Epithelial cell of esophagus (primary cell): Measurements from ENCODE around the gene JAKMIP3.

ENCODE experiments used
- DNase-seq: peaks from one replicate; pipeline ENCODE4 v3.0.0; 2010; ENCODE audit warnings: low read depth
- H3K4me3 ChIP-seq: 2 replicates; pipeline ENCODE4 v1.5.1; 2011; ENCODE audit warnings: mild to moderate bottlenecking, low read length, control low read depth
- CTCF ChIP-seq: IDR thresholded peaks from 2 replicates; pipeline ENCODE4 v1.5.1; 2011; ENCODE audit warnings: low read depth, mild to moderate bottlenecking, low read length, control low read depth, inconsistent platforms; ENCODE audit not compliant: insufficient read depth; ENCODE audit errors: missing control alignments

JAKMIP3 gene

GRCh38 chr10:132105302-132105995 is 39.7 kb downstream of the JAKMIP3 start:
- H3K4me3 ChIP-seq = no peak overlapping the region
- DNase-seq = no peak
- no peak for TF ChIP-seq CTCF

- no peak for DNase-seq
- H3K4me3 ChIP-seq = no peak overlapping the region
- no peak for TF ChIP-seq CTCF
These were observed 40.7 kb downstream of the JAKMIP3 start for GRCh38 chr10:132106431-132106830.

- no peak for DNase-seq
- no peak overlapping the region for H3K4me3 ChIP-seq
- no peak for TF ChIP-seq CTCF
These were observed 41.6 kb downstream of the JAKMIP3 start for GRCh38 chr10:132107186-132107948.

GRCh38 chr10:132107949-132108877 is 42.5 kb downstream of the JAKMIP3 start:
- no peak for DNase-seq
- H3K4me3 ChIP-seq = no peak overlapping the region
- no peak for TF ChIP-seq CTCF

- no peak overlapping the region for H3K4me3 ChIP-seq
- TF ChIP-seq CTCF = no peak
- no peak for DNase-seq
These were observed 43.8 kb downstream of the JAKMIP3 start for GRCh38 chr10:132109341-132110110.

GRCh38 chr10:132110111-132110521 is 44.4 kb downstream of the JAKMIP3 start:
- DNase-seq = no peak
- no peak for TF ChIP-seq CTCF
- H3K4me3 ChIP-seq = no peak overlapping the region
